CD4-positive, alpha-beta T cell (primary cell): ENCODE data around the gene RORC. TPM values are rescaled to one million over a fixed set of nuclear protein-coding genes. Genes with fewer than 3 reads are reported as not detected.

ENCODE experiments used
- ATAC-seq: fragments of 200-7000 bp; cut with Tn5 transposase; one replicate; pipeline ENCODE4 v1.10.0; 2022; ENCODE audit warnings: mild to moderate bottlenecking; ENCODE audit not compliant: poor library complexity
- CTCF ChIA-PET: fragments of 350-600 bp; sonication (Branson Sonifier 250); formaldehyde crosslinking; loops from one replicate; lab custom pipeline; 2021; ENCODE audit warnings: antibody characterized with exemption, inconsistent platforms; lab: Charles Lee
- POLR2A ChIA-PET: fragments of 350-600 bp; sonication (Branson Sonifier 250); formaldehyde crosslinking; loops from one replicate; lab custom pipeline; 2021; ENCODE audit warnings: antibody characterized with exemption, inconsistent platforms; lab: Charles Lee
- DNase-seq, 14 experiments: peaks; one replicate each; pipeline ENCODE4 v3.0.0-alpha.2; 2013 to 2020; ENCODE audit warnings: mixed read lengths in 2 of 14
- H3K27ac ChIP-seq, 2 donors: one replicate each; pipeline versions ENCODE4 v1.5.1 to v1.7.0; 2013; ENCODE audit warnings: low read length in 2 of 2, low read depth in 1 of 2, mild to moderate bottlenecking in 1 of 2
- H3K27me3 ChIP-seq, 2 experiments: 1 replicate in 1 of 2; 2 replicates in 1 of 2; pipeline versions ENCODE4 v1.6.1 to v1.7.0; 2013; ENCODE audit warnings: low read length in 2 of 2, control low read depth in 1 of 2, mild to moderate bottlenecking in 1 of 2, moderate library complexity in 1 of 2; ENCODE audit not compliant: insufficient read depth in 2 of 2, control insufficient read depth in 1 of 2
- H3K36me3 ChIP-seq: one replicate; pipeline ENCODE4 v1.6.1; 2013; ENCODE audit warnings: low read length, control low read depth; ENCODE audit not compliant: insufficient read depth
- H3K4me1 ChIP-seq: one replicate; pipeline ENCODE4 v1.6.1; 2013; ENCODE audit warnings: low read length, control low read depth; ENCODE audit not compliant: insufficient read depth
- H3K4me3 ChIP-seq: one replicate; pipeline ENCODE4 v1.5.1; 2013; ENCODE audit warnings: mild to moderate bottlenecking, low read length, moderate library complexity
- H3K9me3 ChIP-seq, 2 experiments: 1 replicate in 1 of 2; 2 replicates in 1 of 2; pipeline versions ENCODE4 v1.6.1 to v1.7.0; 2013; ENCODE audit warnings: low read length in 2 of 2, mild to moderate bottlenecking in 2 of 2, control low read depth in 1 of 2, moderate library complexity in 1 of 2; ENCODE audit not compliant: control insufficient read depth in 1 of 2, insufficient read depth in 1 of 2
- H3K27ac Mint-ChIP-seq: one replicate; pipeline ENCODE4 v1.8.0; 2020; ENCODE audit warnings: mixed read lengths
- H3K27me3 Mint-ChIP-seq: one replicate; pipeline ENCODE4 v1.8.0; 2021; ENCODE audit warnings: mixed read lengths
- H3K36me3 Mint-ChIP-seq: one replicate; pipeline ENCODE4 v1.8.0; 2021; ENCODE audit warnings: low read depth, mixed read lengths
- H3K4me1 Mint-ChIP-seq: one replicate; pipeline ENCODE4 v1.8.0; 2021; ENCODE audit warnings: low read depth, mixed read lengths
- H3K4me3 Mint-ChIP-seq: one replicate; pipeline ENCODE4 v1.8.0; 2020; ENCODE audit warnings: mild to moderate bottlenecking, mixed read lengths
- H3K9me3 Mint-ChIP-seq: one replicate; pipeline ENCODE4 v1.8.0; 2020; ENCODE audit warnings: mixed read lengths
- CTCF ChIP-seq: fragments of 200-600 bp; IDR thresholded peaks from one replicate; pipeline ENCODE4 v1.8.0; 2022; ENCODE audit warnings: antibody characterized with exemption, mild to moderate bottlenecking
- intact Hi-C, 2 experiments: fragments of 100-400 bp; cut with DNase I in 1 of 2; cut with micrococcal nuclease in 1 of 2; formaldehyde crosslinking; loops; one replicate each; pipeline versions ENCODE4 v1.15.1 to v1.9.0; 2023 to 2025; cut with DNase I, micrococcal nuclease
- total RNA-seq, 174 experiments: library from RNA in 2 of 174; stranded (reverse) in 2 of 174; gene quantifications; one replicate each; pipeline ENCODE4 v1.2.3 and lab custom pipeline; 2021 to 2026

RORC gene
- total RNA-seq, 2 experiments from 2014 or later = 3.6 to 3.7 TPM

GRCh38 chr1:151833172-151833900, 1.7 kb upstream of the RORC start:
- no peak for ATAC-seq
- CTCF ChIA-PET = no interaction called here
- no peaks in the 10 kb centered on the region for H3K9me3 Mint-ChIP-seq

GRCh38 chr1:151832318-151832980, 847 bp upstream of the RORC start:
- peaks cover 97% of the 10 kb centered on the region for H3K4me1 Mint-ChIP-seq
- ChIA-PET CTCF (no interaction called here), POLR2A (interaction anchor here (1.0 kb wide), 1 partner anchor 69 kb away, joined by 4 read pairs; the partner anchor contains the start of gene MRPL9)
- peaks cover 95% of the 10 kb centered on the region for H3K4me1 ChIP-seq
- peak overlapping the region; percentile 79 for H3K27ac Mint-ChIP-seq
- H3K36me3 ChIP-seq = no peaks in the 10 kb centered on the region
- peak overlapping the region; percentile 15 to 64 for H3K27ac ChIP-seq
- no peaks in the 10 kb centered on the region for H3K9me3 Mint-ChIP-seq
- ATAC-seq (no peak), DNase-seq (no peak)
- peak overlapping the region; percentile 49 for H3K4me3 ChIP-seq
- H3K4me3 Mint-ChIP-seq = peak overlapping the region; percentile 40
- no peaks in the 10 kb centered on the region for H3K27me3 Mint-ChIP-seq
- H3K36me3 Mint-ChIP-seq = no peaks in the 10 kb centered on the region
- no peak for TF ChIP-seq CTCF
- intact Hi-C loops = no loop called here
- H3K27me3 ChIP-seq = no peaks in the 10 kb centered on the region
- H3K9me3 ChIP-seq = no peaks in the 10 kb centered on the region

More at GRCh38 chr1:151833172-151833900, 1.7 kb upstream of the RORC start:
- TF ChIP-seq CTCF = no peak
- Histone ChIP-seq H3K27ac (peak overlapping the region; percentile 21 to 64), H3K4me3 (peak overlapping the region; percentile 0), H3K9me3 (no peaks in the 10 kb centered on the region), H3K27me3 (no peaks in the 10 kb centered on the region), H3K4me1 (peaks cover 92% of the 10 kb centered on the region), H3K36me3 (no peaks in the 10 kb centered on the region)
- DNase-seq = no peak
- H3K4me1 Mint-ChIP-seq = peaks cover 92% of the 10 kb centered on the region
- intact Hi-C loops = no loop called here
- H3K27me3 Mint-ChIP-seq = no peaks in the 10 kb centered on the region
- peak overlapping the region; percentile 26 for H3K4me3 Mint-ChIP-seq
- POLR2A ChIA-PET = interaction anchor here (1.0 kb wide), 1 partner anchor 70 kb away, joined by 4 read pairs; the partner anchor contains the start of gene MRPL9
- no peaks in the 10 kb centered on the region for H3K36me3 Mint-ChIP-seq
- peak overlapping the region; percentile 73 for H3K27ac Mint-ChIP-seq

- H3K9me3 Mint-ChIP-seq = no peaks in the 10 kb centered on the region
- intact Hi-C loops = no loop called here
- POLR2A ChIA-PET = interaction anchor here (0.5 to 2.5 kb wide), 2 partner anchors 10 to 15 kb away, joined by 3 to 12 read pairs; no protein-coding TSS in a partner anchor
- no peaks in the 10 kb centered on the region for H3K36me3 Mint-ChIP-seq
- TF ChIP-seq CTCF = no peak
- H3K4me3 Mint-ChIP-seq = peak overlapping the region; percentile 59
- no peaks in the 10 kb centered on the region for H3K9me3 ChIP-seq
- peak overlapping the region; percentile 49 for H3K4me3 ChIP-seq
- DNase-seq = no peak
- CTCF ChIA-PET = interaction anchor here (0.9 to 1.6 kb wide), 4 partner anchors 9 to 67 kb away, joined by 3 to 5 read pairs (median 3); partner anchors contain the start of gene C2CD4D
- H3K27ac Mint-ChIP-seq = peak overlapping the region; percentile 79
- peaks cover 94% of the 10 kb centered on the region for H3K4me1 ChIP-seq
- no peaks in the 10 kb centered on the region for H3K27me3 Mint-ChIP-seq
- H3K27me3 ChIP-seq = no peaks in the 10 kb centered on the region
- no peaks in the 10 kb centered on the region for H3K36me3 ChIP-seq
- peak overlapping the region in 1 of 2 donors; percentile 64 for H3K27ac ChIP-seq
- ATAC-seq = no peak
- peaks cover 93% of the 10 kb centered on the region for H3K4me1 Mint-ChIP-seq
These were observed 378 bp downstream of the RORC start for GRCh38 chr1:151831256-151831591.
